Prostate gland (tissue), 2 donors: ENCODE measurements around the gene SRRD.

Experiments used
- POLR2A ChIP-seq: fragments of 450-650 bp; IDR thresholded peaks from one replicate; pipeline ENCODE4 v1.6.1; 2016; ENCODE audit warnings: antibody characterized with exemption, mild to moderate bottlenecking
- POLR2AphosphoS5 ChIP-seq: sonication (generic); formaldehyde crosslinking; IDR thresholded peaks from one replicate; pipeline ENCODE4 v1.6.1; 2017; ENCODE audit warnings: antibody characterized with exemption
- TF ChIP-seq, protein P1 (sequence below), 4 experiments: fragments of 200-600 bp in 2 of 4; fragments of 450-650 bp in 2 of 4; sonication (generic) in 2 of 4; IDR thresholded peaks; 1 replicate in 3 of 4; 2 replicates in 1 of 4; pipeline ENCODE4 v1.5.1; 2016 to 2019; ENCODE audit warnings: antibody characterized with exemption in 4 of 4, mild to moderate bottlenecking in 2 of 4, moderate library complexity in 2 of 4

- TF ChIP-seq POLR2A (no peak), POLR2AphosphoS5 (no peak)
- TF ChIP-seq, protein P1, sequence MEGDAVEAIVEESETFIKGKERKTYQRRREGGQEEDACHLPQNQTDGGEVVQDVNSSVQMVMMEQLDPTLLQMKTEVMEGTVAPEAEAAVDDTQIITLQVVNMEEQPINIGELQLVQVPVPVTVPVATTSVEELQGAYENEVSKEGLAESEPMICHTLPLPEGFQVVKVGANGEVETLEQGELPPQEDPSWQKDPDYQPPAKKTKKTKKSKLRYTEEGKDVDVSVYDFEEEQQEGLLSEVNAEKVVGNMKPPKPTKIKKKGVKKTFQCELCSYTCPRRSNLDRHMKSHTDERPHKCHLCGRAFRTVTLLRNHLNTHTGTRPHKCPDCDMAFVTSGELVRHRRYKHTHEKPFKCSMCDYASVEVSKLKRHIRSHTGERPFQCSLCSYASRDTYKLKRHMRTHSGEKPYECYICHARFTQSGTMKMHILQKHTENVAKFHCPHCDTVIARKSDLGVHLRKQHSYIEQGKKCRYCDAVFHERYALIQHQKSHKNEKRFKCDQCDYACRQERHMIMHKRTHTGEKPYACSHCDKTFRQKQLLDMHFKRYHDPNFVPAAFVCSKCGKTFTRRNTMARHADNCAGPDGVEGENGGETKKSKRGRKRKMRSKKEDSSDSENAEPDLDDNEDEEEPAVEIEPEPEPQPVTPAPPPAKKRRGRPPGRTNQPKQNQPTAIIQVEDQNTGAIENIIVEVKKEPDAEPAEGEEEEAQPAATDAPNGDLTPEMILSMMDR (IDR thresholded peaks at IDR 0.05): no peak
Observed at GRCh38 chr22:26447584-26448329, 35.9 kb upstream of the SRRD start.
